HG03442 (cell line): ENCODE results near the gene RPH3AL.
"Not testable (repeated sequence)": the region's sequence is repeated elsewhere in the genome, so short reads cannot be mapped to it uniquely, and the experiment has no call there.

ENCODE experiments used
- ATAC-seq: cut with Tn5 transposase; IDR thresholded peaks from one replicate; pipeline ENCODE4 v1.9.1; 2021; ENCODE audit warnings: mild to moderate bottlenecking, moderate library complexity; ENCODE audit not compliant: unreplicated experiment

Gene RPH3AL

DNA sequence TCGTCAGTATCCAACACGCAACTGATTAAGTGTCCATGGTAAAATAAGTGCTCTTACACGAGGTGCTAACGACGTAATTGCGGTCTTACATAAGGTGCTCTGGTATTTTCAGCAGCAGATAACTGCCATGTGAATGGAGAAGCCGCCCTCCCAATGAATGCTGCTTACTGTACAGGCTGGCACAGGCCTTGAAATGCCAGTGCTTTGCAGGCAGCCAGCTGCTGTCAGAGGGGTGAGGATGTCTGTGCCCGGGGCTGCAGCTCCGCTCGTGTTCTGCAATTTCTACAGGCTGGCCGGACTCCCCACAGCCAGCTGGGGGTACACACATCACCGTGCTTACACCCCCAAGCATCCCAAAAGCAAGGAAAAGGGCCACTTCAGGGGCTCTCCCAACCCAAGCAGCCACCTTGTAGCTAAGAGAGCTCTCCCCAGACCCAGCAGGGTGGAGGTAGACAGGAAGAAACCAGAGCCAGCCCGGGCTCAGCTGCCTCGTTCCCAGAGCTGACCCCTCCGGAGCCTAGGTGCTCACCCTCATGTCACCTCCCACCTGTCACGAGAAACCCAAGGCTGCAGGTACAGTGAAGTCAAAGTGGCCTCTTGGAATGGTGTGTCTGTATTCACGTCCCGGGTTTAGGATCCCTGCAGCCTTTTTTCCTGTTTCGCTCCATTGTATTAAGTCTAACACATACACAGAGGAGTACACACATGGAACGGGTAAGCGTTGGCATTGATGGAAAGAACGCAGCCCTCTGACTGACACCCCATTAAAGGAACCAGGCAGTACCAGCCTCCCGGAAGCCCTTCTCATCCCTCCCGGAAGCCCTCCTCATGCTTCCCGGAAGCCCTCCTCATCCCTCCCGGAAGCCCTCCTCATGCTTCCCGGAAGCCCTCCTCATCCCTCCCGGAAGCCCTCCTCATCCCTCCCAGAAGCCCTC, 27.2 kb upstream of the RPH3AL start:
- ATAC-seq, result no peak

DNA sequence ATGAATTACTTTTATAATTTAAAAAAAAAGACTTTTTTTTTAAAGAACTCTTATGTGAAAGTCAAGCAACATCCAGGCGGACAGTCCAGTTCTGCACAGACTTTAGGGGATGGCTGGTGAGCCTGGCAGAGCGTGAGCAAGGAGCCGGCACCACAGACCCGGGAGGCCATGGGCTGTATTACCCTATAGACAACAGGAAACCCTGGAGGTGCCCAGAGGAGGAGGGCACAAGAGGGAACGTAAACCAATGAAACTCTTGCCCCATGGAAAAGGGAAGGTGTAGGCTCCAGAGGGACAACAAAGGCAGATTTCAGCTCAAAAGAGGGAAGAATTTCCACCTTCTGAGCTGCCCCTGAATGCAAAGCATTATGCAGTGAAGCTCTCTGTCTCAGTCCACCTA, 25.5 kb upstream of the RPH3AL start:
- no peak for ATAC-seq

DNA sequence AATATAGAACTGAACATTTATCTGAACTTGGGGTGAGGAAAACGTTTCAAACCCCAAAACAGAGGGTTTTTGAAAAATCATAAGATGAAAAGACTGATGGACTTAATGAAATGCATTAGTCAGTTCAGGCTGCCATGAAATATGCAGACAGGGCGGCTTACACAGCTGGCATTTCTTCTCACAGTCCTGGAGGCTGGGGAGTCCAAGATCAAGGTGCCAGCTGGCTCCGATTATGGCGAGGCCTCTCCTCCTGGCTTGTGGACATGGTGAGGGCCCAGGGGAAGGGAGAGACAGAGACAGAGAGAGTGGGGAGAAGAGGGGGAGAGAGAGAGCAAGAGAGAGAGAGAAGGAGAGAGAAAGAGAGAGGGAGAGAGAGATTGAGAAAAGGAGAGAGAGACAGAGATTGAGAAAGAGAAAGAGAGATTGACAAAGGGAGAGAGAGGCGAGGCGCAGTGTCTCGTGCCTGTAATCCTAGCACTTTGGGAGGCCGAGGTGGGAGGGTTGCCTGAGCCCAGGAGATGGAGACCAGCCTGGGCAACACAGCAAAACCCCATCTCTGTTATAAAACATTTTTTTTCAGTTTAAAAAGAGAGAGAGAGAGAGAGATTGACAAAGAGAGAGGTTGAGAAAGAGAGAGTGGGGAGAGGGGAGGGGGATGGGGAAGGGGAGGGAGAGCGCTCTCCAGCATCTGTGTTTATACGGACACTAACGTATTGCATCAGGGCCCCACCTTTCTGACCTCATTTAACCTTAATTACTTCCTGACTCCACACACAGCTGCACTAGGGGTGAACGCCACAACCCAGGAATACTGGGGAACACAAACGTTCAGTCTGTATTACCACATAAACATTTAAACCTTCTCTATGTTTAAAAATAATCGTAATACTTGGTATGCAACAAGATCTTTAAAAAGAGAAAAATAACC, 24.6 kb upstream of the RPH3AL start:
- no peak for ATAC-seq

DNA sequence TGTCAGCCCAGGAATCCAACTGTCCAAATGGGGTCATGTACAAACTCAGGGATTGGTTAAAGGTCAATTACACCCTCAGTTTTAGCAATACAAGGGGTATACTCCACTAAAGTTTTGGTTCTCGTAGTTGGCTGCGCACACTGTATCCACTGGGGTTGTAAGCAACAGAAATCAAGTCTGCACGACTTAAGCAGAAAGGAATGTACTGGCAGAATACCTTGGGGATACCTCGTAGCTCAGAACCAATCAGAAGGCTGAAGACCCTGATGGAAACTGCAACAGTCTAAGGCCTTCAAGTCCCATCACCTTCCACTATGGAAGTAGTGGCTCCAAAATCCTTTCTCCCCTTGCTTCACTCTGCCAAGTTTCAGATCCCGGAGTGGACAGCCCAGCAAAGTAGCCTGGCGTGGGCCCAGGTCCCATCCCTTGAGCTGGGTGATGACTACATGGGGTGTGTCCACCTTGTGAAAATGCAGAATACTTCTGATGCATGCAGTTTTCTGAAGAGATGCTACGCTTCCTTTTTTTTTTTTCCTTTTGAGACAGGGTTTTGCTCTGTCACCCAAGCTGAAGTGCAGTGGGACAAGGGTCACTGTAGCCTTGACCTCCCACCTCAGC, 21.1 kb upstream of the RPH3AL start:
- ATAC-seq, result no peak

DNA sequence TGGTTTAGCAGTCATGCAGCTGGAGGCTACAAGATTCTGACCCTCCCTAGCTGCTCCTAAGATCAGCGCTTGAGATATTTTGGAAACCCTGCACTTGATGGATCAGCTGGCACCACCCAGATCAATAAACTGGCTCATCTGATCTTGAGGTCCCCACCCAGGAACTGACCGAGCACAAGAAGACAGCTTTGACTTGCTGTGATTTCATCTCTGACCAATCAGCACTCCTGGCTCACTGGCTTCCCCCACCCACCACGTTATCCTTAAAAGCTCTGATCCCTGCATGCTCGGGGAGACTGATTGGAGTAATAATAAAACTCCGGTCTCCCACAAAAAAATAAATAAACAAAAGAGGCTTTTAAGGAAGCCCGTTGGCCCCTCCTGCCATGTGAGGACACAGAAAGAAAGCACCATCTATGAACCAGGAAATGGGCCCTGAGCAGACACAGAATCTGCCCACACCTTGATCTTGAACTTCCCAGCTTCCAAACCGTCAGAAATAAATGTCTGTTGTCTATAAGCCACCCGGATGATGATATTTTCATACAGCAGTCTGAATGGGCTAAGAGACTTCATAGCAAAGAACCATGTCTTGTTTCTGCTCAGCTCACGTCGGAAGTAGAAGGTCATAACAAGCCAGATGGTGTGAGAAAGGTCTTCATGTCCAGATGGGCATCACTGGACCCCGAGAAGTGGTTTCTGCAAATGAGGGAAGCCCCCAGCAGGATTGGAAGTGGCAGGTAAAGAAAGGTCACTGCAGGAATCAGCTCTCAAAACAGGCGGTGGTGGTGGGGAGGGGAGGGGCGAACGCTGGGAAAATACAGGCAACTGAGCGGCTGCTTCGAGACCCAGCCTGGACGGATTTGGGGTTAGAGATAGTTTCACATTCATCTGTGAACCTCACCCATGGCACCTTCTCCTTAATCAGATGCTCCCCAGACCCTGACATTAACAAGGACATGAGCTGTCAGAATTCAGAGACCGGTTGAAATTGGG, 19.8 kb upstream of the RPH3AL start:
- no peak for ATAC-seq

DNA sequence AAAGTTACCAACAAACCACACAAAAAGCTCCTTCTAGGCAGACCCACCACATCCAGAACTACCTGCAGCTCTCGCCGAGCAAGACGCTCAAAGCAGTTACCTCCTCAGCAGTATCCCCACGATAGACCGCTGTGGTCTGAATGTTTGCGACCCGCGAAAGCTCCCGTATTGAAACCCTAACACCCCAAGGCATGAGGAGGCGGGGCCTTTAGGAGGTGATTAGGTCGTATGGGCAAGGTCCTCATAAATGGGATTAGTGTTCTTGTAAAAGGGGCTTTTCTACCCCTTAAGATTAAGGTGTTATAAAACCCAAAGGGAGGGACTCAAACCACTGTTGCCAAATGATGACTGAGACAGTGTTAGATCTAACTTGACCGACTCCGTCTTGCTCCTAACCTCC, 19.0 kb upstream of the RPH3AL start:
- ATAC-seq, result no peak

DNA sequence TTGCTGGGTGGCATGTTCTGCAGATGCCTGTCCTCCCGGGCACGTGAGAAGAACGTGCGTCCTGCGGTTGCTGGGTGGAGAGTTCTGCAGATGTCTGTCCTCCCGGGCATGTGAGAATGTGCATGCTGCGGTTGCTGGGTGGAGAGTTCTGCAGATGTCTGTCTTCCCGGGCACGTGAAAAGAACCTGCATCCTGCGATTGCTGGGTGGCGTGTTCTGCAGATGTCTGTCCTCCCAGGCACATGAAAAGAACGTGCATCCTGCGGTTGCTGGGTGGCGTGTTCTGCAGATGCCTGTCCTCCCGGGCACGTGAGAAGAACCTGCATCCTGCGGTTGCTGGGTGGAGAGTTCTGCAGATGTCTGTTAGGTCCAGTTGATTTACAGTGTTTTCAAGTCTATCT, 15.0 kb upstream of the RPH3AL start:
- not testable (repeated sequence) for ATAC-seq

DNA sequence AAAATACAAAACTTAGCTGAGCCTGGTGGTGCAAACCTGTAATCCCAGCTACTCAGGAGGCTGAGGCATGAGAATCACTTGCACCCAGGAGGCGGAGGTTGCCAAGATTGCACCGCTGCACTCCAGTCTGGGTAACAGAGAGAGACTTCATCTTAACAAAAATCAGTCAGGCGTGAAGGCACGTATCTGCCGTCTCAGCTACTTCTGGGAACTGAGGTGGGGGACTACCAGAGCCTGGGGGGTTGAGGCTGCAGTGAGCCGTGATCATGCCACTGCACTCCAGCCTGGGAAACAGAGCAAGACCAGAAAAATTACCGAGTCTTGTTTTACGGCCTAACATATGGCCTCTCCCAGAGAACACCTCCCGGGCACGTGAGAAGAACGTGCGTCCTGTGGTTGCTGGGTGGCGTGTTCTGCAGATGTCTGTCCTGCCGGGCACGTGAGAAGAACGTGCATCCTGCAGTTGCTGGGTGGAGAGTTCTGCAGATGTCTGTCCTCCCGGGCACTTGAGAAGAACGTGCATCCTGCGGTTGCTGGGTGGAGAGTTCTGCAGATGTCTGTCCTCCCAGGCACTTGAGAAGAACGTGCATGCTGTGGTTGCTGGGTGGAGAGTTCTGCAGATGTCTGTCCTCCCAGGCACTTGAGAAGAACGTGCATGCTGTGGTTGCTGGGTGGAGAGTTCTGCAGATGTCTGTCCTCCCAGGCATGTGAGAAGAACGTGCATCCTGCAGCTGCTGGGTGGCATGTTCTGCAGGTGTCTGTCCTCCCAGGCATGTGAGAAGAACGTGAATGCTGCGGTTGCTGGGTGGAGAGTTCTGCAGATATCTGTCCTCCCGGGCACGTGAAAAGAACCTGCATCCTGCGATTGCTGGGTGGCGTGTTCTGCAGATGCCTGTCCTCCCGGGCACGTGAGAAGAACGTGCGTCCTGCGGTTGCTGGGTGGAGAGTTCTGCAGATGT, 14.3 kb upstream of the RPH3AL start:
- not testable (repeated sequence) for ATAC-seq

DNA sequence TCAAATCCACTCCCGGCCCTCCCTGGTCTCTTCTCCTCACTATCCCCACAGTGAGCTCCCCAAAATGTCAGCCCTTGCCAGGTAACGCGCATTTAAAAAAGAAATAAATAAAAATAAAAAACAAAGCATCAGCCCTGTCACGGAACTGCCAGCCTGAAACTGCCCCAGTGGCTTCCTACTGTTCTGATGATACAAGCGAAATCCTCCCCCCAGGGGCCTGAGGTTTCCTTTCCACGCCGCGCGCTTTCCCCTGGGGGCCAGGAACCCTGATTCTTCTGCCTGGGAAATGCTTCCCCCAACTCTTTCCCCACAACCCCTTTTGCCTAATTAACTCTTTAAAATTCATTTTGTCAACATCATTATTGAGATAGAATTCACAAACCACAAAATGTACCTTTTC, 12.2 kb upstream of the RPH3AL start:
- no peak for ATAC-seq

DNA sequence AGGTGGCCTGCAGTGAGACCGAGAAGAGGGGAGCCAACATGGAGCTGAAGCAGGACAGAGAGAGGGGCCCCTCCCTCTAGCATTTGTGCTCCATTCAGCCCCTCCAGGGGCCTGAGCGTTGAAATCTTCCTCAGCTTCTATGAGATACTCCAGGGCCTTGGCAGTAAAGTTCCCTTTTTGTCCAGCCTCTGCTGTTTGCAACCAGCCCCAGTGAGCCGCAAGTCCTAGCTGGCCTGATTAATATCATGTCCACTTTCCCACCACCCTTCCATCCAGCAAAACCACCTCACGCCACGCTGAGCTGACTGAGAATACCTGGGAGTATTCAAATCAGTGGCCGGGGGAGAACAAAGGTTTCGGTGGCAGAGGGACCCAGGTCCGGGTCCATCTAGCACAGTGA, 11.7 kb upstream of the RPH3AL start:
- no peak for ATAC-seq

DNA sequence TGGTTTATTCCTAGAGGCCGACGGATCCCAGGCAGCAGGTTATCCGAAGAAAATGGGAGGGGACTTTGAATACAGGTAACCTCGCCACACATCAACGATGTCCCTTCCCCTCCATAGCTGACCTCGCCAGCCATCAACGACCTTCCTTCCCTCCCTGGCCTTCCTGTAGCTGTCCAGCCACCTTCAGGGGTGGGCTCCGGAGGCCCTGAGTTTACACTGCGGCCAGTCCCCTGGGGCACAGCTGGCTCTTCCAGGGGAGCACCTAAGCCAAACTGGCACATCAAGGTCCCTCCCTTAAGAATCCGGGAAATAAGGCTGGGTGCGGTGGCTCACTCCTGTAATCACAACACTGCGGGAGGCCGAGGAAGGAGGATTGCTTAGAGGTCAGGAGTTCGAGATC, 10.1 kb upstream of the RPH3AL start:
- no peak for ATAC-seq

DNA sequence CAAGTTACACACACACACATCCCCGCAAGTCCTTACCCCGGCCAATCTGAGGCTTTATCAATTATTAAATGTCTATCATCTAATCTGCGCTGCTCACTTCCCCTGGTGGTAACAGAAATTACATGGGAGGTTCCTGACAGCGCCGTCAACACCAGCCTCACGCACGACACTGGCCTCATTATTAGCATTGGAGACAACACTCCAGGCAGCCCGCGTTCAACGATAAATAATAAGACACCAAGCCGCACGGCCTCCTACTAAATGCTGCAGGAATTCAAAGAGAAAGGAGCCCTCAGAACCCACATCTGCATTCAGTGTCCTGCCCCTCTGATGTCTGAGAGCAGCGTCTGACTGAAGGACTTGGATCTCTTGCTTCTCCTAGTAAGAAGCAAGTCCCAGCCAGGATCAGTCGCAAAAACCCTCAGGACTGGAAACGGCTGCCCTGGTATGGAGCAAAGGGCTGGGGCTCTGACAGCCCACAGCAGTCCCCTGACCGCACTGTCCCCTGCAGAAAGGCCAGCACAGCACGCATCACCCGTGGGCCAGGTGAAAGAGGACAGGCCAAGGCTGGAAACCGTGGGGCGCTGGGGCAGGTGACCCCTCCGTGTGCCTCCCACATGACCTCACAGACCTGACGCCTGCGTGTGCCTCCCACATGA, 7.6 kb upstream of the RPH3AL start:
- no peak for ATAC-seq

DNA sequence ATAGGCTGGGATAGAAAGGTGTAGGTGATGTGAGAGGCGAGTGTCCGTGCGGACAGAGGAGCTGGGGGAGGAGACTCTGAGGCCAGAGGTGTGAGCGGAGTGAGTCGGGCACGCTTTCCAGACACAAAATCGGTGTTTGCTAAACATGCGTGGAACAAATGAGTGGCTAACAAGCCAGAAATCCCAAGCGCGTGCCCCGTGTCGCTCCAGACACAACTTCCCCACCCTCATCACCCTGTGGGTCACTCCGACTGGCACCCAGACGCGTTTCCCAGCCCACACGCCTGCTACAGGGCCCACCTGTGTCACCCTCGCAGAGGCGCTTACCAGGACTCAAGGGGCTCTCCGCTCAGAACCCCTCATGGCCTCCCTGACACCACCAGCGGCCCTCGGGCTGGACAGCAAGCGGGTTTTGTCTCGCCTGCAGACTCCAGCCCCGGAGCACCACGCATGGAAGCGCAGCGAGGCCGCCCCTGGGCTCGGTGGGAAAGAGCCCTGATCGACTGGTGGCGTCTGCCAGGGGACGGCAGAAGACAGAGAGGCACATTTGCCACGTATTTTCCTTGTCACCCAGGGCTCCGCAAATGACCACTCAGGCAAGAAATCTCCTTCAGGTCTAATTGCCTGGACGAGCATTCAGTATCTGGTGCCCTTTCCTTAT, 6.0 kb upstream of the RPH3AL start:
- no peak for ATAC-seq

DNA sequence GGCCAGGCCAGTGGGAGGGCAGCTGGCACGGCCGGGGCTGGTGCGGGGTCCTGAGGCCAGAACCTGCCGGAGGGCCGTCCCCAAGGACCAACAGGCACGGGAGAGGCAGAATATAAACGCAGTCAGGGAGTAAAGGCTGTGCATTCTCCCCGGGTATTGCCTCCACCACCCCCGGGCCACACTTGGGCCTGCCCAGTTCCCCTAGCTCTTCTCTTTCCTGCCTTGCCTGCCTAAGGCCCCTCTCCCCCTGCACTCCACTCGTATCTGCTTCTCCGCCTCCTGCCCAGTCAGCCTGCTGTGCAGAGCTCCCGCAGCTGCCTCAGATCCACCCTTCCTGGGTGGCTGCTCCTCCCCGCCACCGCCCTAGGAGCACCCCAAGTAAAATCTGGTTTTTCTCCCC, 5.0 kb upstream of the RPH3AL start:
- no peak for ATAC-seq

DNA sequence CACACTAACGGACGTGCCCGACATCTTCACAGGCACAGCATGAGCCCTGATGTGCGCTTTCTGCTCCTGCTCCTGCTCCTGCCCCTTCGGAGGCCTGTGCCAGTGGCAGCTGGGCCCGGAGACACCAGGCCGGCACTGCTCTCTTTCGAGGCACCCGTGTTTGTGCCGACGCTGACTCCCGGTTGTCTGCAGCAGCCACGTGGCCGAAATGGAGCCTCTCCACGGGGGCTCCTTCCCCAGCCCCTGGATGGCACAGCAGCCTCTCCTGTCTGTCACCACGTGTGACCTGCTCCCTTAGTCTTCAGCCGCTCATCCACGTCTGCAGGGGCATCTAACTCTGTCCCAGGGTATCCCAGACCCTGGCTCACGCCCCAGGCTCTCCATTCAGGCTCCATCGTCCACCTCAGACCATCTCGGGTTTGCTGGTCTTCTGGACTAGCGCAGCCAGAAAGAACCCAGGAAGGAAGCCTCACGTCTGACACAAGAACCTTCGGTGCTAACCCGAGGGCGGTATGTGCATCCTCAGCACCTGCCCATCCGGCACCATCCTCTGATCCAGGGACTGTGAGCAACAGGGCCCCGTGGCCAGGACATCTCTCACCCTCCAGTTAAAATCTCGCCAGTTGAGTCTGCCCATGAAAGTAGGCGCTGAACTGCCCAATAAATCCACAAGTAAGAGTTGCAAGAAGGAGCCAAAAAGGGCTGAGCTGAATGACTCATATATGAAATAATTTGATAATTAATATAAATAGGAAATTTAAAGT, 4.2 kb upstream of the RPH3AL start:
- no peak for ATAC-seq

DNA sequence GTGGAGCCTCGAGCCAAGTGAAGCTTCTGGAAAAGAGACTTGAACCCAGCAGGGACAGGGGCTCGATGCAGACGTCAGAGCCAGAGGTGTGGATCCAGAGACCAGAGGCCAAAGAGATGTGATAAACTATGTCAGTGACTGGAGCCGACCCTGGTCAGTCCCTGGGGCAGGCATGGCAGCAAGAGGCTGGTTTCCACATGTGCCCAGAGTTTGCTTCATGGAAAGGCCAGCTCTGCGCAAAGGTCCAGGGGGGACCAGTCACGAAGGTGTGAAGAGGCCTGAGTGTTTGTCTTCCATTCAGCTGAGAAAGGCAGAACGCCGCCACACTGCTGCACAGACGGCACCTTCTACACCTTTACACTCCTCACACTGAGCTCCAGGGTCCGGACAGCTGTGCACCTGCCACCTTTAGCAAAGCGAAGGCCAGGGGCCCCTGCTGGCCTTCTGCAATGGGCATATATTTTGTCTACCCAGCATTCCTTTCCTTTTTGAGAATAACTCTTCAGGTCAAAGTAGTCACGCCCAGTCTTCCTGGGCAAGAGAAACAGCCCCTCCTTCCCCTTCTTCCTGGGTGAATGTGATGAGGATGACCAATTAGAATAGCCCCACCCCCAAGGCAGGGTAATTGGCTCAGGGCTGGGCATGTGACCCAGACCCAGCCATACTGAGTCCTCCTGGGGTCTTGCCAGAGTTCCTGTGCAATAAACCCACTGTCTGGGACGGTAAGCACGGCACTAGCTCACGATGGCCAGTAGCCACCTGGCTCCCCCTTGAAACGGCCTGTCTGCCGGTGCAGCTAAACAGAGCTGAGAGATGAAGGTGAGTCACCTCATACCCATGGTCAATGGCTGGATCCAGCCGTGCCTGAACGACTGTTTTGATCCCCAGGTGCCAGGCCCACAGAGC, 2.3 kb upstream of the RPH3AL start:
- ATAC-seq, result no peak
